Erythroblast (primary cell): ENCODE measurements around the gene SYNPO.

Experiments
- DNase-seq, 2 experiments: peaks; one replicate each; lab custom pipeline; 2025; lab: John Stamatoyannopoulos, UW
- GATA1 ChIP-seq: IDR thresholded peaks from 2 replicates; pipeline ENCODE4 v1.6.1; 2011; ENCODE audit warnings: low read depth, mild to moderate bottlenecking, control low read depth, low read length, moderate library complexity
- POLR2A ChIP-seq: IDR thresholded peaks from 2 replicates; pipeline ENCODE4 v1.6.1; 2011; ENCODE audit warnings: mild to moderate bottlenecking, low read length

Gene SYNPO

DNA sequence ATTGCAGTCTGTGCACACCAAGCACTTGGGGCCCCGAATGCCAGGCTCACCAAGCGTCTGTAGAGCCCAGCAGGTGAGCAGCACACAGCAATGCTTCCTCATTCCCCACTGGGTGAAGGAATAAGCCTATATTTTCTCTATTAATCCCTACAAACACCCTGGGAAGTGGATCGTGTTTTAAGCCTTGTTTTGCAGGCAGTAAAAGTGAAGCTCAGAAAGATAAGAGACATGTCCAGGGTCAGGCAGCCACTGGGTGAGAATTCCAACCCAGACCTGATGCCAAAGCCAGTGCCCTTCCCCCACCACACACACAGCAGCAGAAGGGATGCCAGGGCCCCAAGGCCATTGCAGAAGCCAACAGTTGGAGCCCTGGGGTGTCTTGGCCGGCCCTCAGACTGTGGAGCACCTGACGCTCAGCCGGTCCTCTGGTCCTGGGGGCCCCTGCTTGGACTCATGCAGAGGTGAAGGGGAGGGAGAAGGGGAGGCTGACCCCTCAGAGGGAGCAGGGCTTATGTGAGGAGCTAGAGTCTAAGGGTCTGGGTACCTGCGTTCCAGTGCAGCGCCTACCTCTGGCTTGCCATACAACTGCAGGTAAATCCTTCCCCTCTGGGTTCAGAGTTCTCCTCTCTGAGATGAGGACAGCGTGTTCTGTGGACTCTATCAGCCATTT, 26.3 kb upstream of the SYNPO start:
- TF ChIP-seq GATA1 (no peak), POLR2A (no peak)
- DNase-seq: no peak

DNA sequence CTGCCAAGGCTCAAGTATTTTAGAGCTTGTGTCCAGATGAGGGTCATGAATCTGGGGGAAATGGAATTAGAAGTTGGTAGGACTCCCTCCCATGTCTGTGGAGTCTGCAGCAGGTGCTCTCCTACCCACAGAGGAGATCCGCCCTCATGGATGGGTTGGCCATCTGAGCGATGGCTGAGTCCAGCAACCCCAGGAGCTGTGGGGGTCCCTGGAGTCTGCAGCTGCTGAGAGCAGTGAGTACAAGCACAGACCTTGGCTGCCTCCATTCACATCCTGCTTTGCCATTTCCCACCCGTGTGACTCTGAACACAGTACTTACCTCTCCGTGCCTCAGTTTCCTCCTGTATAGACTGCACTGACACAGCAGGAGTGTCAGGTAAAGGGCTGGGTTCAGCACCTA, 25.8 kb upstream of the SYNPO start:
- DNase-seq: no peak
- TF ChIP-seq GATA1: no peak
- no peak for TF ChIP-seq POLR2A

DNA sequence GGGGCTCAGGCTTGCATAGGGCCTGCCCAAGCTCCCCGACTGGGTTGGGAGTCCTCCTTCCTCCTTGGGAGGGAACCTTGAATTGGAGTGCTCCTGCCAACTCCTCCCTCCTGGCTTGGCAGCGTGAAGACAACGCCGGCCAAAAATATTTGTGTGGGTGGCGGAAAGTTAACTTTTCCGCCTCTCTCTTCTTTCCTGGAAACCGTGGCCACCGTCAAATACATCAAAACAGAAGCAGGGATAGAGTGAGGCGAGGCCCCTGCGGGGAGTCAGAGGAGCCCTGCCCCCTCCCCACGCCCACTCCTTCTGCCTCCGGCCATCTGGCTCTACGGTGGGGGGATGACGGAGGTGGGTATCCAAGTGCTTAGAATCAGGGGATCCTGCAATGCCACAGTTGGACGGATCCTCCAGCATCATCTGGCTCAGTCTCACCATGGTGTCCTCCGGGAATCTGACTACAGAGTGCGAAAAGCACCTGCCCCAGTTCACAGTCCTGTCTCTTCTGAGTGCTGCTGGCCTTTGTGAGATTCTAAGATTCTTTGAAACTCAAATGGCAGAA, 25.2 kb upstream of the SYNPO start:
- no peak for TF ChIP-seq GATA1
- no peak for TF ChIP-seq POLR2A
- DNase-seq: no peak

DNA sequence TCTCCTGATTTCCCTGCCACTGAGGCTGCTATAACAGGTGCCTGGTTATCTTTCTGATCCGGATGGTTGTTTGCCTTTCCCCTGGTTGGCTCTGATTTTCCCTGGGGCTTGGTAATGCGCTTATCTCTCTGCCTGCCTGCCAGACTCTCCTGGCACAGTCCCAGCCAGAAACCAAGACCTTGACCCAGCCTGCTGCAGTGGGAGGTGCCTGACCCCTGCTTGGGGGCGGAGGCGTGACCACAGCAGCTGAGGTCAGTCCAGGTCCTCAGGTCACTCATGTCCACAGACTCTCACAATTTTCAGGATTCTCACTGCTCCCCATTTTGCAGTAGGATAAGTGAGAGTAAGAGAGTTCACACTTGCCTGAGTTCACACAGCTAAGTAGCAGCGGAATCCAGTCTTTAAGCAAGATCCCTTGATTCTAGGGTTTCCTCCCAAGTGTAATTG, 24.4 kb upstream of the SYNPO start:
- TF ChIP-seq GATA1: no peak
- no peak for TF ChIP-seq POLR2A
- DNase-seq: peak; percentile 69 to 84

DNA sequence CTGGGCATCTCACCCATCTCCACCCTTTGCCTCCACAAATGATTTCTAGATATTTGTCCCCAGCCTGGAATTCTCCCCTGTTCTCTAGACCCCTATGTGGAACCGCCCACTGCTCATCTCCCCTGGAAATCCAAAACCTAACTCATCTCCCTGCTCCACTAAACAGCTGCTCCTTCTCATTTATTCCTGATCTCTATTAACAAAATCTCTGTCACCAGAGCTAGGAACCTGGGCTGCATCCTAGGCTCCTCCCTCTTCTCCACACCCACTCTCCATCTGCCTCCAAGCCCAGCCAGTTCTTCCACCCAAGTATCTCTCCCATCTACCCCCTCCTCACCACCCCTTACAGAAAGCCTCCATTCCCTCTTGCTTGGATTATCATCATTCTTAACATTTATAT, 24.0 kb upstream of the SYNPO start:
- TF ChIP-seq POLR2A (no peak), GATA1 (no peak)
- no peak for DNase-seq

DNA sequence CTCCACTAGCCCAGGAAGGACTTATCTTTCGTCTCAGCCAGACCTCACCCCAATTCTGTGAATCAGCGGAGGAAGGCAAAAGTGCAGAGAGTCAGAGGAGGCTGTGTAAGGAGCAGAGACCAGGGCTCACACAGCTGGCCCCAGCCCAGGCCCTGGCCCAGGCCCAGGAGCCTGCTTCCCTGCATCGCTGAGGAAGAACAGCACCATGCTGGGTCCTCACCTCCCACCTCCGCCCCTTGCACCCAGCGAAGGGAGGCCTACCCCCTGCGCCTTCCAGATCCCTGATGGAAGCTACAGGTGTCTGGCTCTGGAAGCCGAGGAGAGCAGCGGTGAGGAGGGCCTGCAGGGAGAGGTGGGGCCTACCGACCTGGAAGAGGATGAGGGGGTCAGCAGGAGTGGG, 22.3 kb upstream of the SYNPO start:
- no peak for TF ChIP-seq GATA1
- no peak for TF ChIP-seq POLR2A
- no peak for DNase-seq

DNA sequence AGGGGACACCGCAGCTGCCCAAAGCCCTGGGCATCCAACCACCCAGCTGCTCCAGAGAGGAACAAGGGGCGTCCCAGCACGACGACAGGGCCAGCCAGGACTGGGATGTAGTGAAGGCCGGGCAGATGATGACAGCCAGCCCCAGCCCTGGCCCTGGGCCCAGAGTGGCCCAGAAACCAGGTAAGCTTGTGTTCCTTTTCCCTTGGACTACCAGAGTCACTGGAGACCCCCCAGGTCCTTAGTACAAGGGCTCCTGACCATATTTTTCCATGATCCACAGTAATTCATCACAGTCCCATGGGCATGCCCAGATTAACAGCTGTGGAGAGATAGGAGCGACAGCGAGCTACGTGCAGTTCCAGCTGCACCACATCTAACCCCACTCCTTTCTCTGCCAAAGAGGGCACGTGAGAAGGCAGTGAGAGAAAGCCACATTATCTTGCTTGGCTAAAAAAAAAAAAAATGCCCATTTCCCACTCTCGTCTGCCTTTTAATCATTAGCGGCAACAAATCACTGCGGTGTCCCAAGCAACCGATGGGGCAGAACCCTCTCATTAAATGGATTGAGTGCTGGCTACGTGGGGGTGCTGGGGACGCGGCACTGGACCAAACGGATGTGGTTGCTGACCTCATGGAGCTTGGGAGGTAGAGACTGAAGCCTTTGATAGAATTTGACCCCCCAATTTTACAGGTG, 21.7 kb upstream of the SYNPO start:
- no peak for DNase-seq
- TF ChIP-seq POLR2A (no peak), GATA1 (no peak)

DNA sequence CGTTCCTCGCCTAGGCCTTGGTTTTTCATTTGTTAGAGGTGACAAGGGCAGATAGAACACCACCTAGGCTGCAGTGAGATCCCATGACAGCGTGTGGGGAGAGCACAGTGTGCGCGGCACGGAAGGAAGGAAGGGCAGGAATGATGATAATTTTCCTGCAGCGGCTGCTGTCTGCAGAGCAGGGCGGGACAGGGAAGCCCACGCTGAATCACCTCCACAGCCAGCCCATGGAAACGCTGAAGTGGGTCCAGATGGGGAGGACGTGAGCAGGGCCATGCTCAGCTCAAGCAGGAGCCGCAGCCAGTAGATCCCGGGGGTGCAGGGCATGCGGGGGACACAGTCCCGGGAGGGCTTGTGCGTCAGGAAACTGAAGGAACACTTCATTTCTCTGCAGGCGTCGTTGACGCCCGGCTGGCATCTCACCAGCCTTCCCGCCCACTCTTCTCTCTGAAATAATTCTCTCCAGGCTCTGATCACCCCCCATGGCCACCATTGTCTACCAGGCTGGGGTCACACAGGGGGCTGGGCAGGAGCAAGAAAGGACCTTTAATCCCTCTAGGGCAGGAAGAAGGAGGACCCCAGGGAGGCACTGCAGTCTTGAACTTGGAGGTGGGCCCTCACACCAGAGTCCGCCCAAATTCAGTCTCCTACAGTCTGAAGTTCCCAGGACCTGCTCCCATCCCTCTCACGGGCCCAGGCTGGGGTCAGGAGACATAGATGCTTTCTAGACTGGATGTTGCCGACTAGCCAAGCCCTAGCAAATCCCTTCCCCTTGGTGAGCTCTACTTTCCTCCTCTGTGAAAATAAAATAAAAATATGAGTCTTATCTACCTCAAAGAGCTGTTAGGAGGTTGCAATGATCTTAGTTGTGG, 20.9 kb upstream of the SYNPO start:
- TF ChIP-seq GATA1 (no peak), POLR2A (no peak)

DNA sequence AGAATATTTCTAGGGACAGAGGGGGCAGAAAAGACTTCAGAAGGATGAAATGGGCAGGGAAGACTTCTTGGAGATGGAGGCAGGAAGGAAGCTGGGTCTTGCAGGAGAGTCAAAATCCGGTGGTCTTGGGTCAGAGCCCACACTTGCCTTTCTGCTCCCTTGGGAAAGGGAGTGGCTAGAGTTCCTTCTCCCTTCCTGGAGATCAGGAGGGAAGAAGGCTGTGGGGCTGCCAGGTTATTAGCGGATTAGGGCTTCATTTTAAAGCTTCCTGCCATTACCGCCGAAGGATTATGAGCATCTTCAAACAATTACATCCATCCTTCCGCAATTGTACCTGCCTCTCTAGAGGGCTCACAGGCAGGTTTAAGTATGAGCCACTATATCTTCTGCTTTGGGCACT, 19.2 kb upstream of the SYNPO start:
- DNase-seq: no peak
- TF ChIP-seq POLR2A: no peak
- TF ChIP-seq GATA1: no peak

More for the DNA sequence above, 20.9 kb upstream of the SYNPO start:
- DNase-seq: no peak

DNA sequence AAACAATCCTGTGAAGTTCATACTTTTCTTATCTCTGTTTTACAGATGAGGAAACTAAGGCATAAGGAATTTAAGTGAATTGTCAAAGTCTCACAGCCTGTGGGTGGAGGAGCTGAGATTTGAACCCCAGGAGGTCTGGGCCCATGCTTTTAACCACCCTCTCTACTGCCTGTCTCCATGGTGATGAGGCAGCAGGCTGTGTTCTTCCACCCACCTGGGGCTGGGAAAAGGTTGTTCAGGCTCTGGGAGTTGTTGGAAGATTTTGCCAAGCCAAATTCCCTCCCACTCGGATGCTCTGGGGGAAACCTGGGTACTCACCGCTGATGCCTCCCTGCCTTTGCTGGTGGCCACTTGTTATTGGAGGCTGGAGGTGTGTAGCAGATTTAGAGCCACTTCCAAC, 18.3 kb upstream of the SYNPO start:
- TF ChIP-seq POLR2A (no peak), GATA1 (no peak)
- DNase-seq: no peak

DNA sequence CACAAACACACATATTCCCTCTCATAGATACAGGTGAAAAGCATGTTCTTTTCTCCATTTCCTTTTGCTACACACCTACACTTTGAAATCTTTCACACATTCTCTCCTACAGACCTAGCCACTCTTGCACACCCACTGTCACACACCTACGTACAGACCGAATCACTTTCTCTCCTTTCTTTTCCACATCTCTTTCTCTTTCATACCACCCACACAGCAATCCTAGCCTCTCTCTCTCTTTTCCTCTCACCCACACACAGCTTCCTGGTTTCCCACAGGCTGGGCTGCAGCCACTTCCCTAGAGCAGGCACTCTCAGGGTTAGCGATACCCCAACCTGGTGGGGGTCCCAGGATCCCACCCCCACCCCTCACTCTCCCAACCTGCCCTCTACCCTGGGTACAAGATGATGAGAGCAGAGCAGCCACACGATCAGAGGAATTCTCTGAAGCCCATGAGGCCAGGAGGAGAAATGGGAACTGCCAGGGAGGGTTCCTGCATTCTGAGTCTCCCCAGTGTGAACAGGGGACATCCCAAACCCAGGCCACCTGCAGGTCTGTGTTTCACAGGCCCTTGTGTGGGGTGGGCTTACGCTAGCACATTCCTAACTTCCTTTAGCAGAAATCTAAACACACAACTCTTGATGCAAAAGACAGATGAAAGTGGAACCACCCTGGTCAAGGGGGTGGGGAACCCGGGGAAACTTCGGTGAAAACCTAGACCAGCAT, 17.1 kb upstream of the SYNPO start:
- TF ChIP-seq GATA1: no peak
- no peak for DNase-seq

DNA sequence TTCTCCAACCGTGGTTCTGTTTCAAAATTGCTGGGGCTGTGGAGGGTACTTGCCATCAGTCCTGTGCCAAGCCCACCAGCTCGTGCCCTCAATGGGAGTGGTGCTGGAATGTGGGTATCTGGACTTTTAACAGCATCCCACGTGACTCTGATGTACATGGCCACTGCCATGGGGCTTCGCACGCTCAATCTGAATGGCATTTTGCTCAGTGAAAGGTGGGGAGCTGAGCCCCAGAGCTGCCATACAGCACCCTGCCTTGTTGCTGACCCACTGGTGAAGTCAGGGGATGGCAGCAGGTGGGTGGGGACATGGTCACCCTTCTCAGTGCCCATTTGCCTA, 16.6 kb upstream of the SYNPO start:
- TF ChIP-seq GATA1: no peak
- TF ChIP-seq POLR2A: no peak
- DNase-seq: no peak
